ENCODE data around the gene CDH13. TPM values are rescaled to one million over a fixed set of nuclear protein-coding genes. Genes with fewer than 3 reads are reported as not detected.

Gene CDH13
- total RNA-seq, 1 donor from 2014 or later, result not detected

- Mint-ChIP-seq H3K36me3 (ENCODE audit: low read depth) (no peaks in the 10 kb centered on the region), H3K9me3 (no peaks in the 10 kb centered on the region), H3K27me3 (no peaks in the 10 kb centered on the region), H3K4me1 (no peaks in the 10 kb centered on the region), H3K27ac (no peak overlapping the region), H3K4me3 (no peak overlapping the region)
- intact Hi-C loops (cut with micrococcal nuclease), result no loop called here
- no peak for DNase-seq
These were observed 1115.5 kb downstream of the CDH13 start for GRCh38 chr16:83742124-83742899.

- H3K27me3 Mint-ChIP-seq, result no peaks in the 10 kb centered on the region
These were observed 1116.5 kb downstream of the CDH13 start for GRCh38 chr16:83743241-83743640.

GRCh38 chr16:83743720-83744119 lies 1117.0 kb downstream of the CDH13 start:
- DNase-seq, result no peak
- Mint-ChIP-seq H3K27ac (no peak overlapping the region), H3K4me1 (no peaks in the 10 kb centered on the region), H3K27me3 (no peaks in the 10 kb centered on the region), H3K4me3 (no peak overlapping the region), H3K36me3 (ENCODE audit: low read depth) (no peaks in the 10 kb centered on the region), H3K9me3 (no peaks in the 10 kb centered on the region)
- intact Hi-C loops (cut with micrococcal nuclease), result no loop called here

More at GRCh38 chr16:83743241-83743640, 1116.5 kb downstream of the CDH13 start:
- no peaks in the 10 kb centered on the region for H3K4me1 Mint-ChIP-seq
- H3K4me3 Mint-ChIP-seq, result no peak overlapping the region
- intact Hi-C loops (cut with micrococcal nuclease), result no loop called here
- no peak overlapping the region for H3K27ac Mint-ChIP-seq
- no peaks in the 10 kb centered on the region for H3K9me3 Mint-ChIP-seq
- no peak for DNase-seq
- H3K36me3 Mint-ChIP-seq (ENCODE audit: low read depth), result no peaks in the 10 kb centered on the region

DNA sequence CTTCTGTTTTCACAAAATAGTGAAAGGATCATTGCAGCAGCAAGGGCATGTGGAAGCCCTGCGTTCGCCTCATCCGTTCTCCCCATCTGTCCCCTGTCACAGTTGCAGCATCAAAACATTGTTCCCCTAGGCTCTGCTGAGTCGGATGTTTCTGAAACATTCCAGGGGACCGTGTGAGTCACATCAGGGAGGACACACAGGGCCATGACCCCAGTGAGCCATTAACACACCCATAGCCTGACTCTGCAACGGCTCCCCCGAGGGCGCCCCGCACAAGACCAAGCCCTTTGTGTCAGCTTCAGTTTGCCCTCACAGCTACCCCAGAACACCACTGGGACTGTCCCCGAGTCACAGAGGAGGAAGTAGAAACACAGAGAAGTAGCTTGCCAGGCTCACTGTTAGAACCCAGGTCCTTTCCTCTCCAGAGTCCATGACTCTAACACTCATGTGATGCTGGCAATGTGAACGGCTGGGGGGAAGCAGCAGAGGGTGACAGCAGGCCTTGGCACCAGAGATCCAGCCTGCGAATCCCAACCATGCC lies 1117.7 kb downstream of the CDH13 start:
- intact Hi-C loops (cut with micrococcal nuclease), result no loop called here
- H3K36me3 Mint-ChIP-seq (ENCODE audit: low read depth), result no peaks in the 10 kb centered on the region

DNA sequence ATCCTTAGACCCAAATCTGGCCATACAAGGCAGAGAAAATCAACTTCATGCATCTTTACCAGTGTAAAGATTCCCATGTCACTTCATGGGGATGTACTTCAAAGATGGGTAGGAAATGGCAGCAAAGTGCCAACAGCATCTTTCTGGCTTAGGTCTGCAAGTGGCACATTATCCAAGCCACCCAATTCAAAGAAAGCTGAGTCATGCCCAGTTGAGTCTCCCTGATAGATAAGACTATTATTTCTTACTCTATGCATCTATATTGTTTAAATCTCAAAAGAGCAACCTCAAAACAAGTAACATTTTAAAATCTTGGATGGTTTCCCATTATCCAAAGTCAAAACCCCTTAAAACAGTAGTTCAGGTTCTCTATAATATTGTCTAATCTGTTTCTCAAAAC lies 1119.8 kb downstream of the CDH13 start:
- no peak overlapping the region for H3K27ac Mint-ChIP-seq
- intact Hi-C loops (cut with micrococcal nuclease), result no loop called here
- H3K4me3 Mint-ChIP-seq, result no peak overlapping the region
- DNase-seq, result no peak
- no peaks in the 10 kb centered on the region for H3K27me3 Mint-ChIP-seq
- no peaks in the 10 kb centered on the region for H3K36me3 Mint-ChIP-seq (ENCODE audit: low read depth)
- H3K4me1 Mint-ChIP-seq, result no peaks in the 10 kb centered on the region
- peaks cover 7% of the 10 kb centered on the region for H3K9me3 Mint-ChIP-seq

More for the DNA sequence above, 1117.7 kb downstream of the CDH13 start:
- Mint-ChIP-seq H3K4me3 (no peak overlapping the region), H3K9me3 (peaks cover 4% of the 10 kb centered on the region), H3K27ac (no peak overlapping the region), H3K4me1 (no peaks in the 10 kb centered on the region), H3K27me3 (no peaks in the 10 kb centered on the region)
- no peak for DNase-seq

DNA sequence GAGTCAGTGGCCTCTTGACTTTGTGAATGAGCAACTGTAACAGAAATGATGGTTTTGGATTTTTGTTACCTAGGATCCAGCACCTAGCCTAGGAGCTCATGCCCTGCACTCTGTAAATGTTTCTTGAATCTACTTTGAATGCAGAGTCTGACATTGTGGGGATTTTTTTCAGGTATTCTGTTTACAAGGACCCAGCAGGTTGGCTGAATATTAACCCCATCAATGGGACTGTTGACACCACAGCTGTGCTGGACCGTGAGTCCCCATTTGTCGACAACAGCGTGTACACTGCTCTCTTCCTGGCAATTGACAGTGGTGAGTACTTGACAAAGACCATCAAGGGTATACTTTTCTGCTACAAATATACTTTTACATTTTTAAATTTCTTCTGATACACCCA lies 1121.2 kb downstream of the CDH13 start:
- H3K4me1 Mint-ChIP-seq, result no peaks in the 10 kb centered on the region
- H3K27ac Mint-ChIP-seq, result no peak overlapping the region
- intact Hi-C loops (cut with micrococcal nuclease), result no loop called here
- H3K36me3 Mint-ChIP-seq (ENCODE audit: low read depth), result no peaks in the 10 kb centered on the region
- H3K27me3 Mint-ChIP-seq, result no peaks in the 10 kb centered on the region
- H3K4me3 Mint-ChIP-seq, result no peak overlapping the region
- no peak for DNase-seq
- peaks cover 7% of the 10 kb centered on the region for H3K9me3 Mint-ChIP-seq

GRCh38 chr16:83755391-83755790 lies 1128.6 kb downstream of the CDH13 start:
- H3K27me3 Mint-ChIP-seq, result peaks cover 2% of the 10 kb centered on the region
- no peaks in the 10 kb centered on the region for H3K4me1 Mint-ChIP-seq
- intact Hi-C loops (cut with micrococcal nuclease), result no loop called here
- H3K27ac Mint-ChIP-seq, result no peak overlapping the region
- peaks cover 11% of the 10 kb centered on the region for H3K9me3 Mint-ChIP-seq
- no peaks in the 10 kb centered on the region for H3K36me3 Mint-ChIP-seq (ENCODE audit: low read depth)
- no peak for DNase-seq
- H3K4me3 Mint-ChIP-seq, result no peak overlapping the region

GRCh38 chr16:83762141-83762991 lies 1135.6 kb downstream of the CDH13 start:
- Mint-ChIP-seq H3K36me3 (ENCODE audit: low read depth) (no peaks in the 10 kb centered on the region), H3K9me3 (peaks cover 5% of the 10 kb centered on the region), H3K27me3 (no peaks in the 10 kb centered on the region), H3K4me3 (no peak overlapping the region), H3K4me1 (no peaks in the 10 kb centered on the region), H3K27ac (no peak overlapping the region)
- intact Hi-C loops (cut with micrococcal nuclease), result no loop called here
- no peak for DNase-seq

DNA sequence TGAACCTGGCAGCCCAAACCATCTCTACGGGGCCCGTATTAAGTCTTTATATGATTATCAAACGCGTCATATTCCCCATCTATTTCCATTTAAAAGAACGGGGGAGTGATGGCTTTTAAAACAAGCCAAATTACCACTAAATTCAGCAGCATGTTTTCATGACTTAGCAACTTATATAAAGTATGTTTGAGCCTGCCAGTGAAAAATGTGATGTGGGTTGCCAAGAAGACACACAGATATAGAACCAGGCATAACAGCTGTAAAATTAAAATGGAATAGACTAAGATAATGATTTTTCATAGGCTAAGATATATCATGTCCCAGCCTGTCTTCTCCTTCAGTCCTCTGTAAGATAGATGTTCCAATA lies 1136.2 kb downstream of the CDH13 start:
- H3K4me3 Mint-ChIP-seq, result no peak overlapping the region
- H3K4me1 Mint-ChIP-seq, result no peaks in the 10 kb centered on the region
- intact Hi-C loops (cut with micrococcal nuclease), result no loop called here
- no peak overlapping the region for H3K27ac Mint-ChIP-seq
- no peak for DNase-seq
- no peaks in the 10 kb centered on the region for H3K27me3 Mint-ChIP-seq
- H3K9me3 Mint-ChIP-seq, result peaks cover 5% of the 10 kb centered on the region
- H3K36me3 Mint-ChIP-seq (ENCODE audit: low read depth), result no peaks in the 10 kb centered on the region

- H3K27ac Mint-ChIP-seq, result no peak overlapping the region
These were observed 1142.2 kb downstream of the CDH13 start for GRCh38 chr16:83768986-83769385.

GRCh38 chr16:83769397-83770008 lies 1142.7 kb downstream of the CDH13 start:
- no peak overlapping the region for H3K27ac Mint-ChIP-seq
- intact Hi-C loops (cut with micrococcal nuclease), result no loop called here
- no peaks in the 10 kb centered on the region for H3K9me3 Mint-ChIP-seq

More at GRCh38 chr16:83768986-83769385, 1142.2 kb downstream of the CDH13 start:
- Mint-ChIP-seq H3K27me3 (no peaks in the 10 kb centered on the region), H3K4me3 (no peak overlapping the region), H3K36me3 (ENCODE audit: low read depth) (no peaks in the 10 kb centered on the region), H3K9me3 (no peaks in the 10 kb centered on the region), H3K4me1 (no peaks in the 10 kb centered on the region)
- intact Hi-C loops (cut with micrococcal nuclease), result no loop called here
- DNase-seq, result no peak

GRCh38 chr16:83771306-83771942 lies 1144.7 kb downstream of the CDH13 start:
- Mint-ChIP-seq H3K27me3 (peaks cover 2% of the 10 kb centered on the region), H3K4me3 (no peak overlapping the region), H3K27ac (no peak overlapping the region), H3K9me3 (no peaks in the 10 kb centered on the region), H3K4me1 (no peaks in the 10 kb centered on the region), H3K36me3 (ENCODE audit: low read depth) (no peaks in the 10 kb centered on the region)
- intact Hi-C loops (cut with micrococcal nuclease), result no loop called here
- no peak for DNase-seq

More at GRCh38 chr16:83769397-83770008, 1142.7 kb downstream of the CDH13 start:
- no peak for DNase-seq
- Mint-ChIP-seq H3K4me3 (no peak overlapping the region), H3K4me1 (no peaks in the 10 kb centered on the region), H3K36me3 (ENCODE audit: low read depth) (no peaks in the 10 kb centered on the region), H3K27me3 (no peaks in the 10 kb centered on the region)

GRCh38 chr16:83772806-83773205 lies 1146.0 kb downstream of the CDH13 start:
- intact Hi-C loops (cut with micrococcal nuclease), result no loop called here
- Mint-ChIP-seq H3K9me3 (no peaks in the 10 kb centered on the region), H3K4me1 (no peaks in the 10 kb centered on the region), H3K4me3 (no peak overlapping the region), H3K27me3 (peaks cover 2% of the 10 kb centered on the region), H3K36me3 (ENCODE audit: low read depth) (no peaks in the 10 kb centered on the region), H3K27ac (no peak overlapping the region)
- no peak for DNase-seq
